Prostate gland (tissue), 2 donors: ENCODE data around the gene ZNF518A.

Source experiments
- CTCF ChIP-seq, 4 experiments: fragments of 200-600 bp in 2 of 4; fragments of 450-650 bp in 2 of 4; sonication (generic) in 2 of 4; IDR thresholded peaks; 1 replicate in 3 of 4; 2 replicates in 1 of 4; pipeline ENCODE4 v1.5.1; 2016 to 2019; ENCODE audit warnings: antibody characterized with exemption in 4 of 4, mild to moderate bottlenecking in 2 of 4, moderate library complexity in 2 of 4
- POLR2A ChIP-seq: fragments of 450-650 bp; IDR thresholded peaks from one replicate; pipeline ENCODE4 v1.6.1; 2016; ENCODE audit warnings: antibody characterized with exemption, mild to moderate bottlenecking
- POLR2AphosphoS5 ChIP-seq: sonication (generic); formaldehyde crosslinking; IDR thresholded peaks from one replicate; pipeline ENCODE4 v1.6.1; 2017; ENCODE audit warnings: antibody characterized with exemption

GRCh38 chr10:96082153-96082552 is 47.9 kb upstream of the ZNF518A start:
- TF ChIP-seq POLR2AphosphoS5: no peak
- TF ChIP-seq CTCF (IDR thresholded peaks at IDR 0.05): no peak
- no peak for TF ChIP-seq POLR2A
